GM21360 (cell line): ENCODE measurements around the gene MYOM1.
"Not testable (repeated sequence)": the region's sequence is repeated elsewhere in the genome, so short reads cannot be mapped to it uniquely, and the experiment has no call there.

ENCODE experiments used
- ATAC-seq: cut with Tn5 transposase; IDR thresholded peaks from one replicate; pipeline ENCODE4 v1.9.1; 2021; ENCODE audit warnings: mild to moderate bottlenecking, moderate library complexity; ENCODE audit not compliant: unreplicated experiment

Gene MYOM1

GRCh38 chr18:3041843-3042242 lies 177.9 kb downstream of the MYOM1 start:
- ATAC-seq = no peak

DNA sequence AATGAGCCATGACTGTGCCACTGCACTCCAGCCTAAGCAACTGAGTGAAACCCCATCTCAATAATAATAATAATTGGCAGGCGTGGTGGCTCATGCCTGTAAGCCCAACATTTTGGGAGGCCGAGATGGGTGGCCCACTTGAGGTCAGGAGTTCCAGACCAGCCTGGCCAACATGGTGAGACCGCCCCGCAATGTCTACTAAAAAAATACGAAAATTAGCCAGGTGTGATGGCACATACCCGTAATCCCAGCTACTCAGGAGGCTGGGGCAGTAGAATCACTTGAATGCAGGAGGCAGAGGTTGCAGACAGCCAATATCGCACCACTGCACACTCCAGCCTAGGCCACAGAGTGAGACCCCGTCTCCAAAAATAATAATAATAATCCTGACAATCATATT lies 178.9 kb downstream of the MYOM1 start:
- ATAC-seq = no peak

DNA sequence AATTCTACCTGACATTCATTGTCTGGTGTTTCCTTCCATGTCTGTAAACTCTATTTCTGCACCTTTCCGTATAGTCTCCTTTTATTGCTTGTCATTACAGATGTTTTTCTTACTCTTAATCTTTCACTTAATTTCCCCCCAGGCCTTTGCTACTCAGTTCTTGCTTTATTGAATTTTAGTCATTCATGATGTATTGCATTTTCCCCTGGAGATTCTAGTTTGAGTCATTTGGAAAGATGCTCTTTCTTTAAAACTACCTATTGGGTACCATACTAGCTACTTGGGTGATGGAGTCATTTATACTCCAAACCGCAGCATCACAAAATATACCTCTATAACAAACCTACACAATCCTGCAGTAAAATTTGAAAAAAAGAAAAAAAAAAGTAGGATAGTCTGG lies 179.6 kb downstream of the MYOM1 start:
- ATAC-seq = no peak

DNA sequence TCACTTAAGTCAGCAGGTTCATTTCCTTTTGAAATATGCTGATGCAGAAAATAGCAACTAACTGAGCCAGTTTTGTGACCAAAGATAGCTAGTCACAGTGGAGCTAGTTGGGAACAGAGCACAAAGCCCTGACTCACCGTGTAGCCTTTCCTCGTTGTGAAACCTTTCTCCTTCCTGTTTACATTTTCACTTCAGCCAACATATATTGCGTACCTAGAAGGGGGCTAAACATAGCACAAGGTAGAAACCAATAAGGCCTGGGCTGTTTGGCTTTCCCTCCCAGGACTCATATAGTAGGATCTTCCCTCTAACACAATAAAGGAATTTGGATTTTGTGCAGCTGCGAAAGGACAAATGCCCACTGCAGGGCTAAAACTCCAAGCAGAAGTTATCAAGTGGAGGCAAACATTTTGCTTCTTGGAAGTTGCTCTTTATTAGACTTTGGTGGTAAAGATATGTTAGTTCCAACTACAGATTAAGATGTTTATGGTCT lies 182.3 kb downstream of the MYOM1 start:
- ATAC-seq = peak; percentile 99

DNA sequence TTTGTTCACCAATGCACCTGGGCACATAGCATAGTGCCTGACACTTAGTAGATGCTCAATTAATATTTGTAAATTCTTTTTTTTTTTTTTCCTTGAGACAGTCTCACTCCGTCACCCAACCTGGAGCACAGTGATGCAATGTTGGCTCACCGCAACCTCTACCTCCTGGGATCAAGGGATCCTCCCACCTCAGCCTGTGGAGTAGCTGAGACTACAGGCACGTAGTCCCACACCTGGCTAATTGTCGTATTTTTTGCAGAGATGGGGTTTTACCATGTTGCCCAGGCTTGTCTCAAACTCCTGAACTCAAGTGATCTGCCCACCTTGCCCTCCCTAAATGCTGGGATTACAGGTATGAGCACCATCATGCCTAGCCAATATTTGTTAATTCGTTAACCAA lies 183.7 kb downstream of the MYOM1 start:
- ATAC-seq = no peak

DNA sequence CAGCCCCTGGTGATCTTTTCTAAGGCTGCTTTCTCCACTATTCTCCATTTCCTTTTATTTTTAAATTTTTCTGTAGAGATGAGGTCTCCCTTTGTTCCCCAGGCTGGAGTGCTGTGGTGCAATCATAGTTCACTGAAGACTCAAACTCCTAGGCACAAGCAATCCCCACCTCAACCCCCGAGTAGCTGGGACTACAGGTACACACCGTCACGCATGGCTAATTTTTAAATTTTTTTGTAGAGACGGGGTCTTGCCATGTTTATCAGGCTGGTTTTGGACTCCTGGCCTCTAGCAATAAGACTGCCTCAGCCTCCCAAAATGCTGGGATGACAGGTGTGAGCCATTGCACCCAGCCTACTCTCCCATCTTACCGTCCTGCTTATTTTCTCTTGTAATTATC lies 184.1 kb downstream of the MYOM1 start:
- ATAC-seq = no peak

GRCh38 chr18:3032721-3033120 lies 187.0 kb downstream of the MYOM1 start:
- no peak for ATAC-seq

GRCh38 chr18:3029215-3029952 lies 190.4 kb downstream of the MYOM1 start:
- ATAC-seq = no peak

GRCh38 chr18:3028115-3028514 lies 191.7 kb downstream of the MYOM1 start:
- not testable (repeated sequence) for ATAC-seq

DNA sequence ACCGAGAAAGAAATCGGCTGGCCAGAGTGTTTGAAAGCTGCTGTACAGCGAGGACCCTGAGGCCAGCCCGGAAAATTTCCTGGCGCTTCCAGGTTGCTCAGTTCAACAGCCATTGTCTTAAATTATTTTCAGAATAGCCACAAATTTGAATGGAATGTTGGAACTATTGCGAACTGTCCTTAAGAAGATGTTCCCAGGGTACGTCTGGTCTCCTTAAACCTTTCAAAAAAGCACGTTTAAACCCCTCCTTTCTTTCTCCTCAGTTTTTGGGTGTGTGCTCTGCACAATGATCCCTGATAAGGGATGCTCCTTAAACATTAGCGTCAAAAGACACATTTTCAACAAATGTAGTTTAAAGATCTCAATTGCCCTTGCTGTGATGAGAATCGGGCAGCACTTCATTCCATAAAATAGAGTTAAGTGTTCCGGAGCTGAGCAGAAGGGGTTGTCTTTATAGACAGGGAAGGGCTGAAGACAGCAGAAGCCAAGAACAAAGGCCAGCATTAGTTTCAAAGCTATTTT lies 192.3 kb downstream of the MYOM1 start:
- ATAC-seq = no peak

DNA sequence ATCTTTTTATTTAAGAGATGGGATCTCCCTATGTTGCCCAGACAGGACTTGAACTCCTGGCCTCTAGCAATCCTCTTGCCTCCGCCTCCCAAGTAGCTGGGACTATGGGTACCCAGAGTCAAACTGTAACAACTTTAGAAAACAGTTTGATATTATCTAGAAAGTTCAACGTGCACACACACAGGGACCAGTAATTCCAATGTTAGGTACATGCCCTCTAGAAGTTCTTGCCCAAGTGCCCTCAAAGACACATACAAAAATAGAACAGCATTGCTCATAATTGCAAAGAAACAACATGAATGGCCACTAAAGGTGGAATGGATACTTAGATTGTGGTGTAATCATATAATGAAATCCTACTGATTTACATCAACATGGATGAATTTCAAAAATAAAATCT lies 194.2 kb downstream of the MYOM1 start:
- no peak for ATAC-seq

GRCh38 chr18:3023603-3024002 lies 196.2 kb downstream of the MYOM1 start:
- ATAC-seq = not testable (repeated sequence)
